HG03342 (cell line): ENCODE results near the gene AKAP8.
"Not testable (repeated sequence)": the region's sequence is repeated elsewhere in the genome, so short reads cannot be mapped to it uniquely, and the experiment has no call there.

Experiments
- ATAC-seq: cut with Tn5 transposase; IDR thresholded peaks from one replicate; pipeline ENCODE4 v1.9.1; 2021; ENCODE audit warnings: mild to moderate bottlenecking, moderate library complexity; ENCODE audit not compliant: unreplicated experiment

The AKAP8 gene

GRCh38 chr19:15404097-15404779, 24.7 kb upstream of the AKAP8 start:
- no peak for ATAC-seq

- no peak for ATAC-seq
These were observed 23.6 kb upstream of the AKAP8 start for GRCh38 chr19:15403151-15403531.

- no peak for ATAC-seq
These were observed 23.0 kb upstream of the AKAP8 start for GRCh38 chr19:15402411-15403150.

GRCh38 chr19:15401397-15401710, 21.8 kb upstream of the AKAP8 start:
- ATAC-seq: no peak

- no peak for ATAC-seq
These were observed 21.2 kb upstream of the AKAP8 start for GRCh38 chr19:15400521-15401396.

GRCh38 chr19:15399635-15400034, 20.0 kb upstream of the AKAP8 start:
- no peak for ATAC-seq

- no peak for ATAC-seq
These were observed 19.6 kb upstream of the AKAP8 start for GRCh38 chr19:15399234-15399515.

- no peak for ATAC-seq
These were observed 19.1 kb upstream of the AKAP8 start for GRCh38 chr19:15398501-15399233.

GRCh38 chr19:15397782-15398181, 18.2 kb upstream of the AKAP8 start:
- no peak for ATAC-seq

GRCh38 chr19:15397236-15397635, 17.6 kb upstream of the AKAP8 start:
- ATAC-seq: no peak

GRCh38 chr19:15396436-15396835, 16.8 kb upstream of the AKAP8 start:
- no peak for ATAC-seq

GRCh38 chr19:15395251-15395650, 15.7 kb upstream of the AKAP8 start:
- ATAC-seq: not testable (repeated sequence)

GRCh38 chr19:15394426-15394825, 14.8 kb upstream of the AKAP8 start:
- no peak for ATAC-seq

- ATAC-seq: no peak
These were observed 14.4 kb upstream of the AKAP8 start for GRCh38 chr19:15393963-15394362.

GRCh38 chr19:15390814-15391213, 11.2 kb upstream of the AKAP8 start:
- no peak for ATAC-seq

- no peak for ATAC-seq
These were observed 2.3 kb upstream of the AKAP8 start for GRCh38 chr19:15381864-15382263.

GRCh38 chr19:15381429-15381828, 1.8 kb upstream of the AKAP8 start:
- no peak for ATAC-seq

GRCh38 chr19:15379999-15380647, 536 bp upstream of the AKAP8 start:
- peak; percentile 31 for ATAC-seq

GRCh38 chr19:15378534-15379082, 979 bp downstream of the AKAP8 start:
- no peak for ATAC-seq

GRCh38 chr19:15374796-15375440, 4.7 kb downstream of the AKAP8 start:
- no peak for ATAC-seq
